Right lobe of liver (tissue), 4 donors: ENCODE data around the gene SYT14.

Experiments used
- POLR2A ChIP-seq: fragments of 450-650 bp; IDR thresholded peaks from one replicate; pipeline ENCODE4 v1.6.1; 2017; ENCODE audit warnings: antibody characterized with exemption, mild to moderate bottlenecking
- TF ChIP-seq, protein P1 (sequence below), 4 donors: fragments of 200-600 bp in 3 of 4; fragments of 450-650 bp in 1 of 4; IDR thresholded peaks; one replicate each; pipeline versions ENCODE4 v1.5.1 to v1.8.0; 2016 to 2022; ENCODE audit warnings: antibody characterized with exemption in 4 of 4, mild to moderate bottlenecking in 2 of 4
- donor health status: DM: no; HTN: no; CAD: no.
- donor health status: DM: no; HTN: no; CAD: no.
- donor health status: DM: no; HTN: yes; CAD: no.

- TF ChIP-seq, protein P1, sequence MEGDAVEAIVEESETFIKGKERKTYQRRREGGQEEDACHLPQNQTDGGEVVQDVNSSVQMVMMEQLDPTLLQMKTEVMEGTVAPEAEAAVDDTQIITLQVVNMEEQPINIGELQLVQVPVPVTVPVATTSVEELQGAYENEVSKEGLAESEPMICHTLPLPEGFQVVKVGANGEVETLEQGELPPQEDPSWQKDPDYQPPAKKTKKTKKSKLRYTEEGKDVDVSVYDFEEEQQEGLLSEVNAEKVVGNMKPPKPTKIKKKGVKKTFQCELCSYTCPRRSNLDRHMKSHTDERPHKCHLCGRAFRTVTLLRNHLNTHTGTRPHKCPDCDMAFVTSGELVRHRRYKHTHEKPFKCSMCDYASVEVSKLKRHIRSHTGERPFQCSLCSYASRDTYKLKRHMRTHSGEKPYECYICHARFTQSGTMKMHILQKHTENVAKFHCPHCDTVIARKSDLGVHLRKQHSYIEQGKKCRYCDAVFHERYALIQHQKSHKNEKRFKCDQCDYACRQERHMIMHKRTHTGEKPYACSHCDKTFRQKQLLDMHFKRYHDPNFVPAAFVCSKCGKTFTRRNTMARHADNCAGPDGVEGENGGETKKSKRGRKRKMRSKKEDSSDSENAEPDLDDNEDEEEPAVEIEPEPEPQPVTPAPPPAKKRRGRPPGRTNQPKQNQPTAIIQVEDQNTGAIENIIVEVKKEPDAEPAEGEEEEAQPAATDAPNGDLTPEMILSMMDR (IDR thresholded peaks at IDR 0.05): no peak
- TF ChIP-seq POLR2A: no peak
Observed at GRCh38 chr1:210070531-210070930, 132.5 kb downstream of the SYT14 start.
